Ramos (cell line): ENCODE data around the gene PACSIN1.

Experiments
- in situ Hi-C: fragments of 300-500 bp; cut with MboI; formaldehyde crosslinking; loops from one replicate; pipeline ENCODE4 v1.14.3; 2022; ENCODE audit warnings: low sequenced_read_pairs; ENCODE audit not compliant: unreplicated experiment

PACSIN1 gene

DNA sequence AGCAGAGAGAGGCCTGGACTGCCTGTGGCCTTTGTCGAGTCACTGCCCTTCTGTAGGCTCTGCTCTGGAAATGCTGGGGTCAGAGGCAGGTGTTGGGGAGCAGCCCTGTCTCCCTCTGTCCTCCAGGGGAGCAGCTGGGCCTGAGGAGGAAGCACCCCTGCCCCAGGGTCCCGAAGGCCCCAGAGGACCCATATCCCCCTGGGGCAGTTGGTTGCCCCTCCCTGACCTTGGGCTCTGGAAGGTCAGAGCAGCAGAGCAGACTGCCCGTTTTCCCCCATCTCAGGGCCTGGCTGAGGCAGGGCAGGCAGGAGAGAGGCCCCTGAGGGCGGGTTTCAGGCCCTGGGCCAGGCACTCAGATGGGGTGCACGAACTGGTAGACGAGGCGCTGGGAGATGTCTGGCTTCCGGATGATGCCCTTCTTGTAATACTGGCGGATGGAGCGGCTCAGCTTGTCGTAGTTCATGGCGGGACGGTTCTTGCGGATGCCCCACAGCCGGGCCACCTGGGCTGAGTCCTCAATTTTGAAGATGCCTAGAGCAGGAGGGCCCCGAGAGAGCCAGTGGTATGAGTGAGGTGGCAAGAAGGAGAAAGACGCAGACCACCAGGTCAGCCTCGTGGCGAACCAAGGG is 72.2 kb downstream of the PACSIN1 start:
- in situ Hi-C loops = no loop called here

DNA sequence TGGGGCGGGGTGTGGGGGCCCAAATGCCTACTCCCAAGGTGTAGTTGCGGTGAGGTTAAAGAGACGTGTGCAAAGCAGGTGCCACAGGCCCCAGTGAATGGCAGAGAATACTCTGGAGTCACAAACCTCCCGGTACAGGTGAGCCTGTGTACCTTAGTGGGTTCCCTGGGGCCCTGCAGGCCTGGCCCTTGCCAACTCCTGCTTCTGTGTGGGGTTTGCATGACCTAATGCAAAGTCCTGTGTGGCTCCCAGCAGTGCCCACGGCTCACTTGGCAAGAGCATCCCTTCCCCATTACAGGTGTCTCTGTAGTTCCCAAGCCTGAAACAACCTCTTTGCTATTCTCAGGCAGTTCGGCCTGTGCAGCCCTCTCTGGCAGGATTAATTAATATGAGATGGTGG is 72.7 kb downstream of the PACSIN1 start:
- in situ Hi-C loops = no loop called here

DNA sequence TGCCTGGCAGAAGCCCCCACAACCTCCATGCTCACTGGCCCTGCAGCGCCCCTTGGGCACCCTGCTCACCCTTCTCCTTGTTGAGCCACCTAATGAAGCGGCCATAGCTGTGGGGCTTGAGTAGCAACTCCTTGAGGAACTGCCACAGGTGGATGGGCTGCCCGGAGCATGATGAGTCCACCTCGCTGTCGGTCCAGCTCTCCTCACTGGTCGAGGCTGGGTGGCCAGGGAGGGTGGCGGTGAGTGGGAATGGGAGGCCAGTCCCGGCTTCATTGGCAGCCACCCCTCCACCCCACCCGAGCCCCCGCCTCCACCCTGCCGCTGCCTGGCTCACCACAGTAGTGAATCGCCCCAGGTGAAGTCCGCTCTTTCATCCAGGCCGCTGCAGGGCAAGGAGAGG is 73.3 kb downstream of the PACSIN1 start:
- in situ Hi-C loops = no loop called here

DNA sequence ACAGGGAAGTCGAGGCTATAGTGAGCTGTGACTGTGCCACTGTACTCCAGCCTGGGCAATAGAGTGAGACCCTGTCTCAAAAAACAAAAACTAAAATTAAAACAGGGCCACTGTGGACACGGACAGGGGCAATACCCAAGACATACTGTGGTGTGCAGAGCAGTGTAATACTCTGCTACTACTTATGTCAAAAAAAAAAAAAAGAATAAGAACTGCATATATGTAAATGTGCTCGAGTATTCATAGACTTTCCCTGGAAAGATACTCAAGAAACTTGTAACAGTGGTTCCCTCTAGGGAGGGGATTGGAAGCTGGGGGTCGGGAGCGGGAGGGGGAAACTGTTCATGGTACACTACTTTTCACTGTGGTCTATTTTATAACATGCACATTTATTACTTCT is 74.3 kb downstream of the PACSIN1 start:
- in situ Hi-C loops = no loop called here

DNA sequence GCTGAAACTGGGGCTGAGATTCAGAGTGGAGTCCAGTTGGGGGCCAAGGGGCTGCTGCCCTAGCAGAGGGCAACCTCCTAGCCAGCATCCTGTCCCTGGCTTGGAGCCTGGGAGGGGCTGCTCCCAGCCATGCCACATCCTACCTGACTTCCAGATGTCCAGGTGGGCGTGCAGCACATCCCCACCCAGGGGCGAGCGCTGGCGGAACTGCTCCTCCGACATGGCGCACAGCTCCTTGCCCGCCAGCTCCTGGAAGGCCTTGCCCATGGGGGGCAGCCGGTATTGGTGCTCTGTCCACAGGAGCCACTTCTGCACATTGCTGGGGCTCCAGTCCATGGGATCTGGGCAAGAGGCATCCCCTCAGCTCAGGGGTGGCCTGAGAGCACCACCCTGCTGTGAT is 75.0 kb downstream of the PACSIN1 start:
- in situ Hi-C loops = no loop called here

DNA sequence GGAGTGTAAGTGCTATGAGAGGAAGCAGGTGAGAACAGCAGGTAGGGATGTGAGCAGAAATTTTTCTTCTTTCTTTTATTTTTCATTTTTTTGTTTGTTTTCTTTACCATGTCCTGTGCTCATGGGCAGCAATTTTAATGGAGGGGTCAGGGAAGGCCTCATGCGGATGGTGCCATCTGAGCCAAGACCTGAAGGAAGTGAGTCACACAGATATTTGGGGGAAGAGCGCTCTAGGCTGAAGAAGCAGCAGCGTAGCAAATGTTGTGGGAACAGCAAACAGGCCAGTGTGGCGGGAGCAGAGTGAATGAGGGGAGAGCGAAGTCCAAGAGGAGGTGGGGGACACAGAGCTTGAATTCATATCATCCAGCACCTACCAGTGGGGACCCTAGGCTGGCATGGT is 77.5 kb downstream of the PACSIN1 start:
- in situ Hi-C loops = no loop called here

DNA sequence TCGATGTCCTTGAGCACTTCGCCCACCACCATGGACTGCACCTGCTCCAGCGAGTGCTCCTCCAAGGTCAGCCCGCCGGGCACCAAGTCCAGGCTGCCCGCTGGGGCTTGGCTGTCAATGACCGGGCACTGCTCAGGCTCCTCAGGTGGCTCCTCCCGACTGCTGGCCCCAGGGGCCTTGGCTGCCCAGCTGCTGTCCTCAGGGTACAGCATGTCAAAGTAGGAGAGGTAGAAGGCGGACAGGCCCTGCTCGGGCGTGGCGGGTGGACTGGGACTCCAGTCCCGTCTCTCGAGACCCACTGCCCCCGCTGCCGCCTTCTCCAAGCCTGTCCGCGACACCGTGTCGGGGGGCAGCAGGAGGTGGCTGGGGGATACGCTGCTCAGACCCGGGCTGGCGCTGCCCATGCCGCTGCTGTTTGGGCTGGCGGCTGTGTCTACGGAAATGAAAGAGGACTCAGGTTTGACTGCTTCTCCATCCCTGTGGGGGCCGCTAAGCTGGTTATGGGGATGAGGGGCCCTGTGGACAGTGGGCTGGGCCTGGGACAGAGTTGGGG is 78.3 kb downstream of the PACSIN1 start:
- in situ Hi-C loops = no loop called here

DNA sequence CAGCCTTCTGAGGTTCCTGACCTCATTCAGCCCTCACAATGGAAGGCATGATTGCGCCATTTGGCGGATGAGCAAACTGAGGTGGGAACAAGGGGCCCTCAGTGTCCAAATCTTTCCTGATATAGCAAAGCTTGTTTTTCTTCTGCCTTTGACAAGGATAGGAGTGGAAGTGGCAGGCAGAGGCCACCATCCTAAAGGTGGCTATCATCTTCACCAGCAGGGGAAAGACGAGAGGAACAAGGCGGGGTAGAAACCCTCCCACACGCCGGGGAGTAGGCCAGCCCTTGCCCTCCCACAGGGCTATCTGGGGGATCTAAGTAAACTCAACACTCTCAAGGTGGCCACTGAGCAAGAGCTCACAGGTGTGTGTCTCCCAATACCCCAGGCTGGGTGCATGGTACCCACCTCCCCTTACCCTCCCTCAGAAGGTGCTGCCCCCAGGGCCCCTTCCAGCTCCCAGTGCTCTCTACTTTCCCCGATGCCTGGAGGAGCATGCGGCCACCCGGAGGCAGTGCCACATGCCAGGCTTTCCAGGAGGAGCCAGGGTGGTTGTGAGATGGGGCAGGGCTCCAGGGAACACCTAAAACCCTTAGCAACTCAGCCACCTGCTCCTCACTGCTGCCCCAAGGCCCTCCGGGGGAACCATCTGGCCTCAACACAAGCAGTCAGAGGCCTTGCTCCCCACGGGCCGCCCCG is 79.0 kb downstream of the PACSIN1 start:
- in situ Hi-C loops = no loop called here

DNA sequence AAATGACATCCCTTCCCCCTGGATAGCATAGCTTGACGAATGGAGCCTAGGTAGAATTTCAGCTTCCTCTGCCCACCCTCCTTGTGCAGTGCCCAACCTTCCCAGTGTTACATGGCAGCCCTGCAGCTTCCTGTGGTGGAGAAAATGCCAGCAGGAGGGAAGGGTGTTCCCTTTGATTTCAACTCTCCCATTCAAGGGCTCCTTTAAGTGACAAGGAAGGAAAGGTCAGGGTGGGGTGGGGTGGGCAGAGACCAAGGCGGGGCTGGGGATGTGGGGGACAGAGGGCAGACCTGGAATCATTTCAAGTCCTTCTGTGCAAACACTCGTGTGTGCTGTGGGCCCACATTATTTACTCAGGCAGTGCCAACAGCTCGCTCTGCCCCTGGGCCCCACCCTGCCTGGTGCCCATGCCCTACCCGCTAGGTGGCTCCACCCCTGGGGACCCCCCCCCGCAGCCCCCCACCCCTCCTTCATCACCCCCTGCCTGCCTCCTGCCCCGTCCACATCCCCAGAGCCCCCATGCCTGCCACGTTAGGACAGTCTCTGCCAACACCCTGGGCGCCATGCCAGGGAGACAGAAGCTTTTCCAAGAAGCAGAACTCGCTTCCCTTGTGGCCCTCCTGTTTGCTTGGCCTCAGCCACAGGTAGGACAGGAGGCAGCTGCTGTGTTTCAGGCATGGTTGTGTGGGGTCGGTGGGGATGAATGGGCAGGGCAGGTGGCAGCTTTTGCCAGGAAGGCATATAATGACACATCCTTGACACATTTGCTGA is 80.9 kb downstream of the PACSIN1 start:
- in situ Hi-C loops = no loop called here

DNA sequence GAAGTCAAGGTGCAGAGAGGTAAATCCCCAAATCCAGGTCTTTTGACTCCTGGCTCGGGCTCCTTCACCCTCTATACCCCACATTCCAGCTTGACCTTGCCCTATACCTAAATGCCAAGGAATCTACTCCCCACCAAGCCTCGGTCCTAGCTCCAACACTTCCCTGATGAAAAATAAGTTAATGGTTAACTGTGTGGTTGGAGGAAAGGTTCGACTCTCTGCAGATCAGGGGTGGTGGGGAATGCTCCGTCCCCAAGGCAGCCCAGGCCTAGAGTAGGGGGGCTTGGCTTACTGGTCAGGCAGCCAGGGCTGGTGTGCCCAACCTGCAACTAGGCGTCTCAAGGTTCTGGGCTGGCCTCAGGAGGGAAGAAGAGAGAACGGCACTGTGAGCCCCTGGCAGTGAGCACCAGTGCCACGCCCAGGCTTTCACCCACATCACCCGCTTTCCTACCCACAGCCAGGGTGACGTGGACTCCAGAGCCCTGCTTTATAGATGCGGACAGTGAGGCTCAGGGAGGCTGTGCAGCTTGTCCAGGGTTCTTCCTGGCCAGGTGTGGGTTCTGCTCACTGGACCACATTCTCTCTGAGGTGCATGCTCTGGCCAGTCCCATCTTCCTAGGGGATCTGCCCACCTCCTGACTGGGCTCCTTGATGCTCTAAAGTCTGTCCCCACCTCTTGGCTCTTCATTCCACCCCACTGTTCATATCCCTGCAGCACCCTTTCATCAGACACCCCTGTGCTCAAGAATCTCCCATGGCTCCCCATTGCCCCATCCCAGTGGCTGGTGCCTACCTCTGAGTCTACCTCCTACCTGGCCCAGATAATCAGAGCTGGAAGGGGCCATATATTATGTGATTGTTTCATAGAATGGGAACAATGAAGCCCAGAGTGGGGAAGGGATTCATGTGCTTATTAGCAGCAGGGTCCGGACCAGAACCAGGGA is 82.1 kb downstream of the PACSIN1 start:
- in situ Hi-C loops = no loop called here

DNA sequence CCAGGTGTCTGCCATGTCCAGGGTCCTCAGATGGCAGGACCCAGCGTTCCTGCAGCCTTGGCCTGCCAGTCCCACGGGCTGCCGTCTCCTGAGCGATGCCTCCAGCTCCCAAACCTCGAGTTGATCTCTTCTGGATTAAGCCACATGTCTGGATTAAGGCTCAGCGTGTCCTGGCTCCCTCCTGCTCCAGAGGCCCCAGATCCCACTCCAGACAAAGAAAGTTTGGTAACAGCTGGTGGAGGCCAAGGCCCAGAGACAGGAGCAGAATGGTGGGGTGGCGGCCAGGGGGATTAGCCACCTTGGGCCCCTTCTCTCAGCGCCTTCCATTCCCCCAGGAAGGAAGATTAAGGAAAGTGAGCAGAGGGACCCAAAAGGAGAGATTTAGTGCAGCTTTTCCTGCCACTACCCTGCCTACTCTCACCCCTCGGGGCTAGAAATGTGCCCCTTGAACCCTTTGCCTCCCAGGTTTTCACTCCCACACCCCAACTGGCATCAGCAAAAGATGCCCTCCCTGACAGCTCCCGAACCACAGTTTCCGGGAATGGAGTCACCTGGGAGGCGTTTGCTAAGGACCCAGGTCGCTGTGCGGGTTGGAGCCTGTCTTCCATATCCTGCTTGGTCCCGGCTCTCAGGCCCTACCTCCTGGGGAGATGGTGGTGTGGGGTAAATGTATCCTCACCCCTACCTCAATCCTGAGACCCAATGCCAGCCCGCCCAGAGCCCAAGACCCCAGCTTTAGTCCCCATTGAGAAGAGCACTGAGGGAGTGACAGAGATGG is 83.3 kb downstream of the PACSIN1 start:
- in situ Hi-C loops = no loop called here

DNA sequence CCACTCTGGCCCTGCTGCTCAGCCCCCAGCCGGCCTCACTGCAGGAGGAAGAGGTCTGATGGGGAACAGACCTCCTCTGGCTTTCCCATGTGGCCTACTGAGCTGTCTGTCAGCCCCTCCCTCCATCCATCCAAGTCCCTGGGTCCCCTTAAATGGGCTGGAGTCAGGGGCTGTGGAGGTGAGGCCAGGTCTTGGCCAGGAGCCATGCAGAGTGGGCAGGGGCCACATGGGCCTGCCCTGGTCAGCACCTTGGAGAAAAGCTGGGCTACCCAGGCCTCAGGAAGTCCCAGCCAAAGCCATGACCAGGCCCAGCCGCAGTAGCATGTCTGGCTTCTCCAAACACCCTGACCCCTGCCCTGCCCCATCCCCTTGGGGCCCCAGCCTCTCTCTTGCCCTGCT is 83.9 kb downstream of the PACSIN1 start:
- in situ Hi-C loops = loop anchor here (25.0 kb wide), 1 partner anchor 587 kb away; the partner anchor contains the start of gene TCP11

DNA sequence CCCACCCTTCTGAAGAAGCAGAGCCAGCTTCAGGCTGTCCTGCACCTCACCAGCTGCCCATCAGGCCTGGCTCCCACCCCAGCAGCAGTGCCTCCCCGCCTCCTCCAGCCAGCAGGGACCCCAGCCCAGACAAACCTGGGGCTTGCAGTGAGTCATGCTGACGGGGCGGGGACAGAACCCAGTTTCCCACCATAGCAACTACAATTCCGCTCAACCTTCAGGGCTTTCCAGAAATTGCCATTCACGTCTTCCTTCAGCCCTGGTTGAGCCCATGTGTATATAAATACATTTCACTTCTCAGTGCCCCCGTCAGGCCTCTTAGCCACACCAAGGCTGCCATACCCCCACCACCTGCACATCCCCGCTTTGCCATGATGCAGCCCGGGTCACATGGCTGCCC is 85.8 kb downstream of the PACSIN1 start:
- in situ Hi-C loops = loop anchor here (25.0 kb wide), 1 partner anchor 586 kb away; the partner anchor contains the start of gene TCP11

DNA sequence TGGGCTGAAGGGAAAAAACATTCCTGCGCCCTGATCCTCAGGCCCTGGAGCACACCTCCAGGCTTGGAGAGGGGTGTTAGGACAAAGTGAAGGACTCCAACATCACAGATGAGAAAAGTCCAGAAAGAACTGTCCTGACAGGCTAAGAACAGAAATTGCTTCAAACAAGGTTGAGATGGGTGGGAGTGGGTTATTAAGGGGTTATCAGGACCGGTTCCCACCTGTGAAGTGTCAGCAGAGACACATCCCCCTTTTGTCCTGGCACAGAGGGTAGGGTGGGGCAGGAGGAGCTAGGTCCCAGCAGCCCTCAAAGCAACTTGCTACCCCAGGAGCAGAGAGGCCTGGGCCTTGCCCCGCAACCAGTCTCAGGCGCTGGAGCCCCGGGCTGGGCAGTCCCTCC is 86.7 kb downstream of the PACSIN1 start:
- in situ Hi-C loops = loop anchor here (25.0 kb wide), 1 partner anchor 585 kb away; the partner anchor contains the start of gene TCP11

DNA sequence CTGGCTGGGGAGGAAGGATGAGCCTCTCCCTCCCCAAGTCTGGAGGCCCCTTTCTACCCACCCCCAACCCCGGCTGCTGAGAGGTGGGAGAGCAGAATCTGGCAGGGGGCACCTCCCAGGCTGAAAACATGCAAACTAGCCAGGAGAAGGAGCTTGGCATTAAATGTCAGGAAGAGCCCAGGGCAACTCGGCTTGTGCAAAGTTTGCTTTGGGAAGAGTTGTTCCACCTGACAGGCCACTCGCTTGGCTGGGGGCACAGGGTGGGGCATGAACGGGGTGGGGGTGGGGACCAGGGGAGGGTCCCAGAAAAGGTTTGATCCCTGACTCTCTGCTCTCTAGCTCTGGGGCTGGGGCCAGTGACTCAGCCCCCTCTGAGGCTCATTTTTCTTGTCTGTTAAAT is 87.3 kb downstream of the PACSIN1 start:
- in situ Hi-C loops = loop anchor here (25.0 kb wide), 1 partner anchor 584 kb away; the partner anchor contains the start of gene TCP11

DNA sequence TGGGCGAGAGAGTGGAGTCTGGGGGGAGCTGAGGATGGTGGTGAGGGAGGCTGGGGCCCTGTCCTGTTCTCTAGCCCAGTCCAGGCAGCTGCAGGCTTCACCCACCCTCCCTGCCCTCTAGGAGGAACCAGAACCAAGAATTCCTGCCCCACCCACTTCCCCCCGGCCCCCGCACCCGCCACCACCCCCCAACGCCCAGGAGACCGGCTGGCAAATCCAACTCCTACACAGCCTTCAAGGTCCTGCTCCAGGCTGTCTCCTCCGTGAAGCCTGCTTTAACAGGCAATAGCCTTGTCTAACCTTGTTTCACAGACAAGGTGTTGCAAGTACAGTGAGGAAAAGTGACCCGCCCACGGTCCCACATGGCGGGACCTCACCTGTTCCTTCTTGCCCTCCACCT is 87.9 kb downstream of the PACSIN1 start:
- in situ Hi-C loops = loop anchor here (25.0 kb wide), 1 partner anchor 584 kb away; the partner anchor contains the start of gene TCP11

DNA sequence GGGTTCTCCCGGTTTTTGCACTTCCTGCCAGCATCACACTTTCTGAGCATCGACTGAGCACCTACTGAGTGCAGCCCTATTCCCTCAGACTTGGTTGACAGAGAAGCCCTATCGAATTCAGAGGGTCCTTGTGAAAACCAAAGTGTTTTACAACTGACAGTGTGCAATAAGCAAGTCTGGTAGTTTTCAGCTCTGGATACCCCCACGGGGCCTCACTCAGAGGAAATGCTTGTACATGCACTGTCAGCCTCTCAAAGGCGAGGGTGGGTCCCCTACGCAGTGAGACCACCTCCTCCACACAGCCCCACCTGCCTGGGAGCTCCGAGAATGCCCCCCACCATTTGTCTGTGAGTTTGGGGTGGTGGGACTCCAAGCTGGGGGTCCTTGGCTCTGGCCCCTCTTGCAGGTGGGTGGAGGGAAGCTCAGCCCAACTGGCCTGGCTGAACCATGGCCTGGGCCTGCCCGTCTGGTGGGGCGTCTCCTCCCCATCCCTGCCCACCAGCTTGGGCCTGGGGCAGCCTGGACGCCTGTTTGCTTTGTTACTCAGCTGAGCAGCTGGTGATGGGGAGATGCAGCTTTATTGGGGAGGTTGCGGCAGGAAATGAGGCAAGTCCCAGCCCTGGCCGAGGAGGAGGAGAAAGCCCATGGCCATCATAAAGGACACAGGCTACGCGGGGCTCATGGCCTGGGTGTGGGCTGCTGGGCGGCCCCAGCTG is 88.6 kb downstream of the PACSIN1 start:
- in situ Hi-C loops = loop anchor here (25.0 kb wide), 1 partner anchor 583 kb away; the partner anchor contains the start of gene TCP11

DNA sequence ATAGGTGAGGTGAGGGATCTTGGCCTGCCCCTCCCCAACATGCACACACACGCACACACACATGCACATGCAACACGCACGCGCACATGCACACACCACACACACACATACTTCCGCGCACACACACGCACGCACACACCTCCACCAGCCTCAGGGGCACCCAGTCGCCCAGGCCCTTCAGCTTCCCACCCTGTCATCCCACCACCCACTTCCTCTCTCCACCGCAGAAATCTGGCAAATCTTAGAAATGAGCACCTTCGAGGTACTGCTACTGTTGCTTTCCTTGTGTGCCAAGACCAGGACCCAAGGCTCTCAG is 89.1 kb downstream of the PACSIN1 start:
- in situ Hi-C loops = loop anchor here (25.0 kb wide), 1 partner anchor 582 kb away; the partner anchor contains the start of gene TCP11
